Measurements from ENCODE around the gene CCDC85B.

CCDC85B gene

DNA sequence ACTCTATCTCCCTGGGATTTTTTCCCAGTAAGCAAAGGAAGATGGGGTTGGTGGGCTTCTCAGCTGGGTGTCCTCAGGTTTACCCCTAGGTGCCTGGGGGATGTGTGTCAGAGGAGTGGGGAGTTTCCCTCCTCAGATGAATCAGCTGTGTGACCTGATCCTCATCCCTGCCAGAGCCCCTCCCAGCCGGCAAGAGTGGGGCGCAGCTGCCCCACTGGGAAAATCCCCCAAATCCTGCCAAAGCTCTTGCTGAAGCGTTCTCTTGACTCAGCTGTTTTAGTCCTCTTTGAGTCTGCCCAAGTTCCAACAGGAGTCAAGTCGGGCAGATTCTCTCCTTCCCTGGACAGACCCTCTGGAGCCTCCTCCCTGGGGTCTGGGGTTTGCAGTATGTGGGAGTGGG, 22.4 kb downstream of the CCDC85B start:
- DNase-seq, result no peak

DNA sequence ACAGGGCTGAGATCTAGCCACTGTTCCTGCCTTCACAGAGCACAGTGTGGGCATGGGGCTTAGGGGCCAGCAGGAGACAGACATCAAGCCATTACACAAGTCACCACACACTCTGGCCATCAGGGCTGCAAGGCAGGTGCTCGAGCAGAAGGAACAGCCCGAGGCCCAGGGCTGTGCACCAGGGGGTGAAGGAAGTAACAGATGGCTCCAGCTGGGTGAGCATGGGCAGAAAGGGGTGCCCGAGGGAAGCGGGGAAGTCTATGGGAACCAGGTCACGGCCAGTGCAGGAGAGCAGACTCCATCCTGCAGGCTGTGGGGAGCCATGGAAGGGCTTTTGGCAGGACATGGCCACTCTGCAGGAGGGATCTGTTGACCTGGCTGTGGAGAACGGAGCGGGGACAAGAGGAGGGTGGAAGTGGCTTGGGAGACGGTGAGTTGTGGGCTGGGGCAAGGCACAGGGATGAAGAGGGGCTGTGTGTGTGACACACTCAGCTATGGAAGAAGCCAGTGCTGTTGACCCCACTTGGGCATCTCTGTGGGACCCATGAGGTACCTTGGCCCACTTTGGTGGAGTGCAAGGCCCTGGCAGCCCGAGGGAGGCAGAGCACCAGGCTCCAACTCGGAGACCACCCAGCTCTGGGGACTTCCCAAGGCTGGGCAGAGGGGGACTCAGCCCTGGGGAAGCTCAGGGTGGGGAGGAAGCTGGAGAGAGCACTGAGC, 24.8 kb downstream of the CCDC85B start:
- no peak for DNase-seq

DNA sequence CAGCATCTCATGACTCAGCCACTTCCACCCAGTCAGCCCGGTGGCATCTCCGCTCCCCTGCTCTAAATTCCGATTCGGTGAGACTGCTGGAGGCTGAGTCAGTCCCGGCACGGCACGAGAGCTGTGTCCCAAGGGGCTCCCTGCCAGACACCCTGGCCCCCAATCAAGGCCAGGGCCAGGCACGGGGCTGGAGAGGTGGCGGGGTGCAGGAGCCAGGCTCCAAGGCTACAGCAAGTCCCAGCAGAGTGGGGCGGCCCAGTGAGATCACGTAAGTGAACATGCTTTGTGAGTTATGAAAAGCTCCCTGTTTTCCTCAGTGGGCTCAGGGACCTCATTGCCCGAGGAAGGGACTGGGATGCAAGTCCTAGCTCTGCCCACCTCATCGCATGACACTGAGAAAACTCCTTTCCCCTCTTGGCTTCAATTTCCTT, 25.4 kb downstream of the CCDC85B start:
- DNase-seq, result no peak

DNA sequence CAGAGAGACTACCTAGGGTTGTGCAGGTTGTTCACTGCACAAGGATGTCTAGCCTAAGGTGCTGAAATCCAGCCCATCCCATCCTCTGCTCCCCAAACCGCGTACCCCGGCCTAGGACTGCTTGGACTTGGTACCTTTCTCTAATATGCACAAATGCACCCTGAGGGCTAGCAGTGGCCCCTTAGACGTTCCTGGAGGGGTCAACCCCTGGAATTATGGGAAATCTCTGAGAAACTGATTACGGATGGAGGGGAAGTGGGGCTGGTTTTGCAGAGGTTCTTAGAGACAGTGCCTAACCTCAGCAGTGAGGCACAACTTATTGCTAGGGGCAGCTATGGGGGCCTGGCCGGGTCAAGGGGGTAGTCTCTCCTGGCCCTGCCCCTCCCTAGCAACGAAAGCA, 25.9 kb downstream of the CCDC85B start:
- DNase-seq, result no peak

DNA sequence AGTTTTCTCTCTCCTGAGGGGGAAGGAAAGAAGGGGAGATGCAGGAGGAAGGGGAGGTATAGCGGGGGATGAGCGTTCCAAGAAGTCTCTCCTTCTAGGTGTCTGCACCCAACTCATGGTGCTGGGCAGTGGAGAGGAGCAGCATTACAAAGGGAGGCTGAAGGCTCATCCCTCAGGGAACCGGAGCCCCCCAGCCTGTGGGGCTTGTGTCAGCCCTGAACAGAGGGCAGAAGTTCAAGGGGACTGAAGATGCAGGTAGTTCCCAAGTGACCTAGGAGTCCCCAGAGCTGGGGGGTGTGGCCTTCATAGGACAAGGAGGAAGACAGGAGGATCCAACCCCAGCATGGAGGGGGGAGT, 26.6 kb downstream of the CCDC85B start:
- no peak for DNase-seq

DNA sequence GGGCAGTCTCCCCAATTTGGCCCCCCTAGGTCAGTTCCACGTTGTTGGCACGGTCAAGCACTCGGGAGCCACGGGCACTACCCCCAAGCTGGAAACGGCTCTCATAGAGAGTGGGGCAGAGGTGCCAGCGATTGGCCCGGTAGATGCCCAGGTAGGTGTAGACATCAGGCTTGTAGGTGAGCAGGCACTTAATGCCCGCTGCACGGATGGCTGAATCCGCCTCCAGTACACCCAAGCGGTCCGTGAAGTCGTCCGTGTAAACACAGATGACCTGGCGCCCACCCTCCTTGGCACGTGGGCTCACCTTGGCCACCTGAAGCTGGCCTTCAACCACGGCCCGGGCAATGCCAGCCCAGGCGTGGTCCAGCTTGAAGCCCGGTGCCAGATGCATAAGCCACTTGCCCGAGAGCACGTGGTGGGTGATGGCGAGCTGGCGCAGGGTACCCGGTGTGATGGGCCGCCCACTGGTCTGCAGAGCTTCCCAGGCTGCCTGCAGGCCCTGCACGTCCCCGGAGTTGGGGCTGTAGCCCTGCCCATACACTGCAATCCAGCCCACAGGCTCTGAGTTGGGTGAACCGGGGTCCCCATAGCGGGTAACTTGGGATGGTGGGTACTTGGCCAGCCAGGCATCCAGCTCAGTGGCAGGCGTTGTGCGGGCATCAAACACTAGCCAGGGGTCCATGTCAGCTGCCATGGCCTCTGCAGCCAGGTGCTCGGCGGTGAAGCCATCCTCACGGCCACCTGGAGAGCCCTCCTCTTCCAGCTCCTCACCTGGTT, 27.1 kb downstream of the CCDC85B start:
- no peak for DNase-seq

DNA sequence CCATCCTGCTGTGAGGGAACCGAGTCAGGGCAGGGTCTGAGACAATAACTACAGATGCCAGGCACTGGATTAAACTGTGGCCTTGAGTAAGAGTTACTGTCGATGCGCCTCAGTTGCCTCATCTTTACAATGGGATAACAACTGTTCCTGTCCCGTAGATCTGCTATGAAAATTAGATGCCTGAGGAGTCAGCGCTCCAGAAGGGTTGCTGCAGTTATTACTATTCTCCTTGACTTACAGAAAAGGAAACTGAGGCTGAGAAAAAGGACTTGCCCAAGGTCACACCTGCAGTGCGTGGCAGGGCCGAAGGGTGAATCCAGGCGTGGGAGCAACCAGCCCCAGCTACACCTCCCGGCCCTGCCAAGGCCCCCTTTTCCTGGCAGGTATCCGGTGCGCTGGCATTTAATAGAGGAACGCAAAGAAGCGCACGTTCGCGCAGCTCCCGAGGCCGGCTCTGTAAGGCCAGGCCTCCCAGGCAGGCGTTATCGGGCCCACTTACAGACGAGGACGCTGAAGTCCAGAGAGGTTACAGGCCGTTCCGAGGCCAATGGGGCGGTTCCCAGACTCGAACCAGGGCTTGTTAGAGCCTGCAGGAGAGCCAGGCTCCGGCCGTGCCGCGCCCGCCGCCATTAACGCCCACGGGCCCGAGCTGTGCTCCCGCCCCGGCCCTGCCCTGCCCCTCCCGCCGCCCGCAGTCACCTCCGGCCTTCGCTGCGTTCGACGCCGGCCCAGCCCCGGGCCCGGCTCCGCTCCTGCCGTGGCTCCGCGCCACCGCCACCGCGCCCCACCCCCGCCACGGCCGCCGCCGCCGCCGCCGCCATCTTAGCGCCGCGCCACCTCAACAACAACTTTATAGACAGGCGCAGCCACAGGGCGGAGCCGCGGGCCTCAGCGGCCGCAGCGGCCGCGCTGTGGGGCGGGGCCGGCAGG, 28.0 kb downstream of the CCDC85B start, which contains the start of gene C11orf68:
TSS of gene C11orf68 (minus strand) at position 852 of the 930 bp plus-strand sequence. CDS start at position 821, 31 bp downstream.
- DNase-seq, result no peak

DNA sequence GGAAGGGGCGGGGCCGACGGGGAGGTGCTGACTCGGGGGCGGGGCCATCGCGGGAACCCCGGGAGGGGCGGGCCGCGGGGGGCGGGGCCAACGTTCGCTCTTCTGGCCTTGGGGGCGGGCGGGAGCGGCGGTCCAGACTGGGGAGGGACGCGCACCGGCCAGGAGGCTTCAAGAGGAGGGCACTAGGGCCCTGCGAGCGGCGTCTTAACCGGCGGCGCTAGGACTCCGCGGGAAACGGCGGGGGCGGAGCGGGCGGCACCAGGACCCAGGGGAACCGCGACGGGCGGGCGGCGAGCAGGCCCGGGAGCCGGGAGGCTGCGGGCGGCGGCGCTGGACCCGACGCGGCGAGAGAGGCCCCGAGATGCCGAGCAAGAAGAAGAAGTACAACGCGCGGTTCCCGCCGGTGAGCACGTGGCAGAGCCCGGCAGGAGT, 28.7 kb downstream of the CCDC85B start, which contains the start of gene DRAP1:
TSS of gene DRAP1 (plus strand) at position 286 of the 432 bp plus-strand sequence. CDS start at position 362, 76 bp downstream.
- DNase-seq, result peak; percentile 97

DNA sequence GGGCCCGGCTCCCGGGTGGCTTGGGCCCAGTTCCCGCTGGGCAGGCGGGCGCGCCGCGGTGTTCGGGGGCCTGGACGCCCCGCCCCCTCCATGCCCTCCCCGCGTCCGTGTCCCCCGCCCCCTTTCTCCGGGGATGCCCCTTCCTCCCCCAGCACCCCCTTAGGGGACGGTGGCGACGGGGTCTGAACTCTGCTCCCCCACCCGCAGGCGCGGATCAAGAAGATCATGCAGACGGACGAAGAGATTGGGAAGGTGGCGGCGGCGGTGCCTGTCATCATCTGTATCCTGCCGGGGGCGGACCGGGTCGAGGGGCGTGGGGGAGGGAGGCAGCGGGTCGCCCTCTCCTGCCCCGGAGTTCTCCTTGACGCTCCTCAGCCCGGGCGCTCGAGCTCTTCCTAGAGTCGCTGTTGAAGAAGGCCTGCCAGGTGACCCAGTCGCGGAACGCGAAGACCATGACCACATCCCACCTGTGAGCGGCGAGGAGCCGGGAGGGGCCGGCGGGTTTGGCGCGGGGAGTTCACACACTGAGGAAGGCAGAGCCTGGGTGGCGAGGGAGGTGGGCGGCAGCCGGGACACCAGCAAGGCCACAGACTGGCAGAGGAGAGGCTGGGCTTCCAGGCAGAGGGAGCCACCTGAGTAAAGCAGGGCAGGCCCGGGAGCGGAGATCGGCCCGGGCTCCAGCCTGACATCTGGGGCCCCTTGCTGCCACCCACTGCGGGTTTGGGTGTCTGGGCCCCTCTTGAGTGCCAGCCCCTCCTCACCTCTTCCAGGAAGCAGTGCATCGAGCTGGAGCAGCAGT, 29.3 kb downstream of the CCDC85B start:
- DNase-seq, result no peak

DNA sequence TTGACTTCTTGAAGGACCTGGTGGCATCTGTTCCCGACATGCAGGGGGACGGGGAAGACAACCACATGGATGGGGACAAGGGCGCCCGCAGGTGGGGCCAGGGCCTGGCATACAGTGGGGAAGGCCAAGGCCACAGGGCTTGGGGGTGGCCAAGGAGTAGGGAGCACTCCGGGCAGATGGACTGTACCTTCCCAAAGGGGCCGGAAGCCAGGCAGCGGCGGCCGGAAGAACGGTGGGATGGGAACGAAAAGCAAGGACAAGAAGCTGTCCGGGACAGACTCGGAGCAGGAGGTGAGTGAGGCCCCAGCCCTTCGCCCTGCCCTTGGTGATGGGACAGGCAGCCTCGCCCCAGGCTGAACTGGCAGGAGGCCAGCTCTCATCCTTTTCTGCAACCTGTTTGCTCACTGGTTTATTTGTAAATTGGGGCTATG, 29.9 kb downstream of the CCDC85B start:
- DNase-seq, result no peak

DNA sequence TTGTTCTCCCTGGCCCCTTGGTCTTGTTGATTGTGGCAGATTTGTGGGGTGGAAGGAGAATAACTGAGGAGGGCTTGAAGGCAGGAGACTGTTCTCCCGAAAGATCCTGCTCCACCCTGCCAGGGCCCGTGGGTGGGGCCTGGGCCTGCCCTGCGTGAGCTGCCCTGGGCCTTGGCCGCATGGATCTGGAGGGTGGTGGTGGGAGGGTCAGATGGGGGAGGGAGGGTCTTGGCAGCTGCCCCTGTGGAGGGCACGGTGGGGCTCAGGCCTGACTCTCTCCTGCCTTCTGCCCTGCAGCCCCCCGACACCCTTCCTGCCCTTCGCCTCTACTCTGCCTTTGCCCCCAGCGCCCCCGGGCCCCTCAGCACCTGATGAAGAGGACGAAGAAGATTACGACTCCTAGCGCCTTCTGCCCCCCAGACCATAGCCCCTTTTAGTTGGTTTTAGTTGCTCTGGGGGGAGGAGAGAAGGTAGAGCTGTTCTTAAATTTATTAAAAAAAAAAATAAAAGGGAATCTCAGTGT, 30.6 kb downstream of the CCDC85B start:
- no peak for DNase-seq

DNA sequence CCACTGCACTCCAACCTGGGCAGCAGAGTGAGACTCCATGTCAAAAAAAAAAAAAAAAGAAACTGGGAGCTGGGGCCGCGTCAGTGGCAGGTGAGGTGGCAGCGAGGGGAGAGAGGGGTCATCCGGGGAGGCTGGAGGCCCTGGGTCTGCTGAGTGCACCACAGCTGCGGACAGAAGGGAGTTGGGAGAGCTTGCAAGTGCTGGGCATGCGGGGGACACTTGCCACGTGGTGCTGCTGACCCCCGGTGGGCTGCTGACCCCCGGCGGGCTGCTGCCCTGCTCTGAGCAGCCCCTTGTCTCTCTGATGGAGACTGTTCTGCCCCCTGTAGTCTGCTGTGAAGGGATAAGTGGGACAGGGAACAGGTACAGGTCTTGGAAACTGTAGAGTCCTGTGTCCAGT, 31.4 kb downstream of the CCDC85B start:
- no peak for DNase-seq

DNA sequence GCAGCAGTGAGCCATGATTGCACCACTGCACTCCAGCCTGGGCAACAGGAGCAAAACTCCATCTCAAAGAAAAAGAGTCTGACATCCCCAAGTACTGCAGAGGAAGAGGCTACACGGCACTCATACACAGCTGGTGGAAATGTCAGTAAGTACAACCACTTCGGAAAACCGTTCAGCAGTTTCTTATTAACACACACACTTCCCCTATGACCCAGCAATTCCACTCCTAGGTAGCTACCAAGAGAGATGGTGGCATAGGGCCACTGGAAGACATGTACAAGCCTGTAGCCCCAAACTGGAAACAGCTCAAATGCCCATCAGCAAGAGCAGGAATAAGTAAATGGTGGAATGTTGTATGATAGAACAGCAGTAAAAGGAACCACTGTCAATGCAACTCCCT, 32.1 kb downstream of the CCDC85B start:
- DNase-seq, result no peak

DNA sequence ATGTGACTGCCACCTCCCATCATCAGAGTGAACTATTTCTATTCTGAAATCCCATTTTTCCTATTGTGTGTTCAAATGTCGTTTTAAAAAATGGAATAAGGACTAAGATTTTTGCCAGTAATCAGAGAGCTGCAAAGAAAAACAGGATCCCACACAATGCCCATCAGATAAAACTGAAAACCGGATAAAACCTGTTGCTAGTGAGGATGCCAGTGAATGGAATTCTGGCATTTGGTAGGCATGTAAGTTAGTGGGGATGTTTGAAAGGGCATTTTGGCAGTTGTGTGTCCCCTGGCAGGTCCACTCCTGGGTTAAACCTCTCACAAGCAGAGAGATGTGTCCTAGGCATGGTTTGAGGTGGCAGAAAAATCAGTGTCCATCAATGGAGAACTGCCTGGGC, 34.9 kb downstream of the CCDC85B start:
- DNase-seq, result no peak

DNA sequence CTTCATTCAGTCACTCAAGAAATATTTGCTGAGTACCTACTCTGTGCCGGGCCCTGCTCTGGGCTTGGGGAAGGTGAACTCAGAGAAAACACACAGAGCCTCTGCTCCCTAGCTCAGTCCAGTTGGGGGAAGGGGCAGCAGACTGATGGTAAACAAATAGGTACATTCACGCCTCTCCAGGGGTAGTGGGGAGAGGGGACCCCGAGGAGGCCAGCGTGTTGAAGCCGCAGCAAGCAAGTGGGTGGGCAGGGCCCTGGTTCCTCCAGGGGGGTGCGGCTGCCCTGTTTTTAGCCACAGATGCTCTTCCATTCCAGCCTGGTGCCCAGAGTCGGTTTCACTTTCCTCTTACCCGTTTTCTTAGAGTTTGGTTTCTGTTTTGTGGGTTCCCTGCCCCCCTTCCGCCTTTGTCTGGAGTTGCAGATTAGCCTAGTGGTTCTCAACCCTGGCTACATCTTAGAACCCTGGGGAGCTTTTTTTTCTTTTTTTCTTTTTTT, 37.5 kb downstream of the CCDC85B start:
- DNase-seq, result peak; percentile 80

DNA sequence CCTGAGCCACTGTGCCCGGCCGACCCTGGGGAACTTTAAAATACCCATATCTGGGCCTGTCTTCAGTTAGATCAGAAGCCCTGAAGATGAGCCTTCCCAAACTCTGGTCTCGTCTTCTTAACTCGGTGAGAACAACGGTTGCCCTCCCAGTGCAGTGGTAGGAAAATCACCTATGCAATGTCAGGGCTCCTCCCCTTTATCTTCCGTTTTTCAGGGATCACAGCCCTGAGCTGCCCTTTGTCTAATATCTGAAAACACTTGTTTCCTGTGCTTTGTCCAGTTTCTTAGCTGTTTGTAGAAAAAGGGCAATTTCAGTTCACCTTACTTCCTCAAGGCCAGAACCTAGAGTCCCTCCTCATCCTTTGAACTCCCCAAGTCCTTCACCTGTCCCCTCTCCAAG, 38.2 kb downstream of the CCDC85B start:
- DNase-seq, result no peak

DNA sequence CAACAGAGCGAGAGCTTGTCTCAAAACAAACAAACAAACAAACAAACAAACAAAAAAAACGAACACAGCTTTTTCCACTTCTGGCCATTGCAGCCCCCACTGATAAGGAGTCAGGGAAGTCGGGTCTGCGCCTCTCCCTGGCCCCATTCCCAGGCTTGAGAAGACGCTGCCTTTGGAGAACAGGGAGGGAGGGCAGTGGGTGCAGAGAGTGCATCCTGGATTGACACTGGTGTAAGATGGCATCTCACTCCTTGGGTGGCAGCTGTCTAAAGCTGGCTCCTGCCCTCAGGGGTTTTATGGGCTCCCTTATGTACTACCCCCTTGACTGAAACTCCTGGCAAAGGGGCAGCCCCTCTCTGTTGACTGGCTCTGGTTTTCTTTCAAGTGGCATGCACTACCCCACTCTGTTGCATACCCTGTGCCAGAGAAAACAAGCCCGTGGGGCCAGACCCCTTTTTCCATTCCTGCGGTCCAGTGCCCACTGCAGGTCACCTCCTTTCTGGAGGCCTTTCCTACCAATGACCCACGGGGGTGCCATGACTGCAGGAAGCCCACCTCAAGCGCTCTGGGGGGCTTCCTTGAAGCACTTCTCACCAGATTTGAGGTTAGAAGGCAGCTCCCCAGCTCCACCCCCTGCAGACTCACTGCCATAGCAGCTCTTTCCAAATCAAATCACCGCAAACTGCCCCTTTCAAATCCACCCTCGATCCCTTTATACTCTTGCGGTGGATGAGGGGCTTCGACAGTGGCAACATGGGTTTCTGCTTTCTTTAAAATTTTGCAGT, 41.5 kb downstream of the CCDC85B start:
- DNase-seq, result no peak

DNA sequence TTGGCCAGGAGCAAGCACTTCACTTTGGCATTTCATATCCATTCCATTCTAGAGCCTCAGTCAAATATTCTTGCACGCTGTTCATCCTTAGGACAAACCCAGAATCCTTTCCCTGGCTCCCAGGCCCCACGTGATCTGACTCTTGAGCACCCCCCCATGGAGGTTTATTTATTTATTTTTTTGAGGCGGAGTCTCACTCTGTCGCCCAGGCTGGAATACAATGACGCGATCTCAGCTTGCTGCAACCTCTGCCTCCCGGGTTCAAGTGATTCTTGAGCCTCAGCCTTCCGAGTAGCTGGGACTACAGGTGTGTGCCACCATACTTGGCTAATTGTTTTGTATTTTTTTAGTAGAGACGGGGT, 42.1 kb downstream of the CCDC85B start:
- DNase-seq, result no peak

DNA sequence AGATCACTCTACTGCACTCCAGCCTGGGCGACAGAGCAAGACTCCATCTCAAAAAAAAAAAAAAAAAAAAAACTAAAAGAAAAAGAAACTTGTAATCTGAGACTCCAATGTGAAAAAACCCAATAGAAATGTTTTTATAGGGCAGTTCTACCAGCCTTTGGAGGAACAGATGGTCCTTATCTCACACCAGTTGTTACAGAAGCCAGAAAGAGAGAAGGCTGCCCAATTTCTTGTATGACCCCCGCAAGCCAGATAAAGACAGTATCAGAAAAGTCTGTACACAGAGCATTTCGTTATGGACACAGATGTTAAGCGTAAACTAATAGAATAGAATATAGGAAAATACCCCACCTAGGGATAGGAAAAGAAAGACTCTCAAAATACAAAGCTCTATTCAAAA, 43.5 kb downstream of the CCDC85B start:
- DNase-seq, result no peak

DNA sequence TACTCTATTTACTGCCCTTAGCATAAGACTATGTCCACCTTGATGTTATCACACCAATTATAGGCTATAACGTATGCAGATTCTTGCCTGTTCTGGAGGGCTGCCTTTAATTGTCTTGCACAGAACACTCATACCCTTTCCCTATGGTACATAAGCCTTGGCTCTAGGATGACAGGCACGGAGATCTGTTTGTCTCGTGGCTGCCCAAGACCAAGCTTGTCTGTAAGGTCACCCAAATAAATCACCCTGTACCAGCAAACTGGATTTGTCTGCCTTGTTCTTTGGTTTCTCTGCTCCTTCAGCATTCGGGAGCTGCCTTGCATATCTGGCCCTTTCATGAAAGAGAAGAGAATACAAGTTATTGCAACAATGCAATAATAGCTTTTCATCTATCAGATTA, 47.3 kb downstream of the CCDC85B start:
- DNase-seq, result no peak
